Stimulated activated naive CD4-positive, alpha-beta T cell (primary cell): ENCODE data around the gene LCE2D.

Experiments
- DNase-seq, 6 experiments: peaks; one replicate each; lab custom pipeline; 2025; lab: John Stamatoyannopoulos, UW

The LCE2D gene

DNA sequence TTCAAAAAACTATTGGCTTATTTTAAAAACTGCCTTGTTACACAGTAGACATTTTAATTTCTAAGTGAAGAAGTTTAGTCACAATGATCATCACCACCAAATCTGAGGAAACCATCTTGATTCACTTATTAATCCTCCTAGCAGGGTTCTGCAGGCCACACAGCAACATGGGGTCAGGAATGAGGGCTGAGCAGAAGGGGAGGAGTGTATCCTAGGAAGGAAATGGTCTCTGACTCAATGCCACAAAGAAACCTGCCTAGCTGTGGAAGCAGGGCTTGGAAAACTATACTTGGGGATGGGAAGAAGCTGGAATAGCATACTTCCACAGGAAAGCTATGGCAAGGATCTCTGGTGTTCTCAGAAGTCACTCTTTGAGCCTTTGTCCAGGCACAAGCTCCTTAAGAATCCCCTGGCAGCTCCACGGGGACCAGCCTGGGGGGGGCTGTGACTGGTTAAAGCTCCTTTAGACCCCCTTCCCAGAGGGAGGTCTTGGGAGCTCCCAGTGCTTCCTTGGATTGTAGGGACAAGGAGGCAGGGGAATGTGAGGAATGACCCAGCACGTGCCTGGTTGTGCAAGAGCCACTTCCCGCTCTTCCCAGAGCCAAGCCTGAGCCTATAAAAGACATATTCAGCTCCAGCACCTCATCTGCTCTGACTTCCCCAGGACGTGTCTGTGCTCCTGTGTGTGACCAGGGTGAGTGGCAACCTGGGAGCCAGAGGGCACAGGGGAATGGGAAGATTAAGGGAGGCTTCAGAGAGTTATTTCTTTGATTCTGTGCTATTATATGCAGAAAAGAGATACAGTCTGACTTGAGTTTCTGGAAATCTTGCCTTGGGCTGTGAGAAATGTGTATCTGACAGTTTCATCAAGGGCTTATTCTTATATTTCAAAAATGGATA lies 34.8 kb downstream of the LCE2D start, which contains the start of gene LCE2A:
TSS of gene LCE2A (plus strand) at position 645 of the 900 bp plus-strand sequence. CDS start 557 bp downstream, outside the sequence.
- no peak for DNase-seq

GRCh38 chr1:152699746-152700145 lies 36.6 kb downstream of the LCE2D start:
- no peak for DNase-seq

- no peak for DNase-seq
These were observed 44.7 kb downstream of the LCE2D start, which contains the start of gene LCE4A for GRCh38 chr1:152707860-152708259. TSS of gene LCE4A (plus strand) at chr1:152708160. CDS start at chr1:152709076, 916 bp downstream.
